Spinal cord (tissue), 10 donors: ENCODE measurements around the gene RCCD1. TPM values are rescaled to one million over a fixed set of nuclear protein-coding genes. Genes with fewer than 3 reads are reported as not detected.

ENCODE experiments used
- DNase-seq, 6 donors: peaks; one replicate each; pipeline versions ENCODE4 v3.0.0 to v3.0.0-alpha.2; 2013 to 2015; ENCODE audit warnings: low spot score in 6 of 6, low read depth in 4 of 6
- H3K27ac ChIP-seq: one replicate; pipeline ENCODE4 v1.5.1; 2013; ENCODE audit warnings: low read depth, low read length, control low read depth
- H3K27me3 ChIP-seq: one replicate; pipeline ENCODE4 v1.6.1; 2013; ENCODE audit warnings: low read length; ENCODE audit not compliant: control insufficient read depth, insufficient read depth
- H3K36me3 ChIP-seq: one replicate; pipeline ENCODE4 v1.6.1; 2013; ENCODE audit warnings: low read length; ENCODE audit not compliant: control insufficient read depth, insufficient read depth
- H3K4me1 ChIP-seq: one replicate; pipeline ENCODE4 v1.6.1; 2013; ENCODE audit warnings: low read length; ENCODE audit not compliant: control insufficient read depth, insufficient read depth
- H3K4me3 ChIP-seq: one replicate; pipeline ENCODE4 v1.5.1; 2013; ENCODE audit warnings: low read depth, low read length, control low read depth
- H3K9me3 ChIP-seq: one replicate; pipeline ENCODE4 v1.6.1; 2013; ENCODE audit warnings: low read length; ENCODE audit not compliant: control insufficient read depth, insufficient read depth
- WGBS: methylation state at CpG from one replicate; pipeline ENCODE4 v1.1.5; 2013; ENCODE audit warnings: missing lambda C conversion rate; ENCODE audit not compliant: insufficient coverage; 5-methylcytosine and 5-hydroxymethylcytosine counted together
- polyA plus RNA-seq, 2 donors: library from polyadenylated mRNA; unstranded; fragments of 120-200 nt; gene quantifications; one replicate each; pipeline ENCODE4 v1.2.1, GENCODE V29; 2013; ENCODE audit not compliant: insufficient read length in 2 of 2
- total RNA-seq, 2 donors: library from RNA; depleted of rRNA in 1 of 2; stranded (reverse); fragments of 120-200 nt in 1 of 2; fragments of >200 nt in 1 of 2; gene quantifications; one replicate each; pipeline versions ENCODE4 v1.2.3 to v1.2.4, GENCODE V29; 2013 to 2014
- donor health status: healthy.

The RCCD1 gene
- total and polyA plus RNA-seq, 4 donors, result 16.9 to 30.5 (median 21.8) TPM

DNA sequence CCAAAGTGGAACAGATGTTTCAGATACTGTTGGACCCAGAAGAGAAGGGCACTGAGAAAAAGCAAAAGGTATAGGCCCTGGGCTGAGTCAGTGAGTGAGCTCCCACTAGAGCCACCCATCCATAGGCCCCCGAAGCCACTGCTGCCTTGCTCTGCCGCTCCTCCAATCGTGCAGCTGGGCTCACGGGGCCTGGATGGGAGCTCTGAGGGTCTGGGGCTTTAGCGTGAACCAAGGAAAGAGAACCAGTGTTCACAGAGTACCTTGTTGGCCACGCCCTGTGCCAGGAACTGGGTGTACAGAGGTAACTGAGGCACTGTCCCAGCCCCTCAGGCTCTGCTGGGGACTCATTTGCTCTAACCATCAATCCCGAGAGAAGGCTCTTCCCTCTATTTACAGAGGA, 14.9 kb upstream of the RCCD1 start:
- Histone ChIP-seq H3K4me1 (peaks cover 21% of the 10 kb centered on the region), H3K27ac (no peak overlapping the region), H3K36me3 (peaks cover 79% of the 10 kb centered on the region), H3K4me3 (no peak overlapping the region), H3K27me3 (no peaks in the 10 kb centered on the region), H3K9me3 (no peaks in the 10 kb centered on the region)
- 77% methylated on average over 5 of the region's 7 CpGs for WGBS
- no peak for DNase-seq

- Histone ChIP-seq H3K27me3 (no peaks in the 10 kb centered on the region), H3K4me3 (no peak overlapping the region), H3K9me3 (no peaks in the 10 kb centered on the region), H3K27ac (no peak overlapping the region), H3K4me1 (peaks cover 13% of the 10 kb centered on the region), H3K36me3 (peaks cover 86% of the 10 kb centered on the region)
- 96% methylated on average over 4 of the region's 4 CpGs for WGBS
- DNase-seq, result no peak
Observed at GRCh38 chr15:90941038-90941437, 13.6 kb upstream of the RCCD1 start.

DNA sequence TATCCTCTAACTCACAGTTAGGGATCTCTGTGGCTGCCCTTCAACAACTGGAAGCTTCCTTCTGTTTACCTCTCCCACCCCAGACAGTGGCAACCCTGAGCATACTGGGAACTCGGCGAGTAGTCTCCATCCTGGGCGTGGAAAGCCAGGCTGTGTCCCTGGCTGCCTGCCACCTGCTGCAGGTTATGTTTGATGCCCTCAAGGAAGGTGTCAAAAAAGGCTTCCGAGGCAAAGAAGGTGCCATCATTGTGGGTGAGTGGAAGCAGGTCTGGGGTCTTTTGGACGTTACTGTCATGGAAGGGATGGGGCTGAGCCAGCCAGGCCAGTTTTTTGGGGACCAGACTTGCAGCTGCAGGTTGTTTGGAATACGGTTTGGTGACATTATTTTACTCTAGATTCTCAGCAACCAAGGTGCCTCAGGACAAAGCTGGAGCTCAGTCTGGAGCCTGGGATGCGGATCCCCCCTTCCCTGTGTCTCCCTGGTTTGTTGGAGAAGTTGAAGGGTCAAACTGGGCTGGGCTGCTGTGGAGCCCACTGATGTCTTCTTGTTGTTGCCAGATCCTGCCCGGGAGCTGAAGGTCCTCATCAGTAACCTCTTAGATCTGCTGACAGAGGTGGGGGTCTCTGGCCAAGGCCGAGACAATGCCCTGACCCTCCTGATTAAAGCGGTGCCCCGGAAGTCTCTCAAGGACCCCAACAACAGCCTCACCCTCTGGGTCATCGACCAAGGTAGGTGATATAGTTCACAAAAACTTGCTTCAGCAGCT, 12.1 kb upstream of the RCCD1 start:
- peaks cover 92% of the 10 kb centered on the region for H3K36me3 ChIP-seq

DNA sequence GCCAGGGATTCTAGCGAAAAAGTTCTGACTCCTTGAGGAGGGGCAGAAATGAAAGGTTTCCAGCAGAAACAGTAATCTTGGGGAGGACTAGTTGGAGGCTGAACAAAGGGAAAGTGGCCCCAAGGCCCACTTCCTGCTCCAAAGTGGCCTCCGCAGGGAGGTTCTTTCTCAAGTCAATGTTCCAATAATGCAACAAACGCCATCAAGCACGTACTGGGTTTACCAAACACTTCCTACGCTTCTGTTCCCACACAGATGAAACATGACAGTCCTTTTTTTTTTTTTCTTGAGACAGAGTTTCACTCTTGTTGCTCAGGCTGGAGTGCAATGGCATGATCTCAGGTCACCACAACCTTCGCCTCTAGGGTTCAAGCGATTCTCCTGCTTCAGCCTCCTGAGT, 9.6 kb upstream of the RCCD1 start:
- H3K36me3 ChIP-seq, result peaks cover 96% of the 10 kb centered on the region
- H3K27ac ChIP-seq, result no peak overlapping the region
- DNase-seq, result no peak
- no peak overlapping the region for H3K4me3 ChIP-seq
- no peaks in the 10 kb centered on the region for H3K27me3 ChIP-seq
- WGBS, result 85% methylated on average over 7 of the region's 7 CpGs
- no peaks in the 10 kb centered on the region for H3K4me1 ChIP-seq
- H3K9me3 ChIP-seq, result no peaks in the 10 kb centered on the region

More for the DNA sequence above, 12.1 kb upstream of the RCCD1 start:
- no peaks in the 10 kb centered on the region for H3K9me3 ChIP-seq
- no peaks in the 10 kb centered on the region for H3K27me3 ChIP-seq
- WGBS, result 96% methylated on average over 8 of the region's 12 CpGs
- H3K4me1 ChIP-seq, result no peaks in the 10 kb centered on the region
- no peak for DNase-seq
- no peak overlapping the region for H3K4me3 ChIP-seq
- H3K27ac ChIP-seq, result no peak overlapping the region

- no peak overlapping the region for H3K27ac ChIP-seq
- H3K4me3 ChIP-seq, result no peak overlapping the region
- DNase-seq, result no peak
- no peaks in the 10 kb centered on the region for H3K4me1 ChIP-seq
- peaks cover 95% of the 10 kb centered on the region for H3K36me3 ChIP-seq
- H3K27me3 ChIP-seq, result no peaks in the 10 kb centered on the region
- no peaks in the 10 kb centered on the region for H3K9me3 ChIP-seq
- 75% methylated on average over 16 of the region's 16 CpGs for WGBS
Observed at GRCh38 chr15:90946538-90946937, 8.1 kb upstream of the RCCD1 start.

- no peak overlapping the region for H3K27ac ChIP-seq
Observed at GRCh38 chr15:90946941-90947576, 7.6 kb upstream of the RCCD1 start.

DNA sequence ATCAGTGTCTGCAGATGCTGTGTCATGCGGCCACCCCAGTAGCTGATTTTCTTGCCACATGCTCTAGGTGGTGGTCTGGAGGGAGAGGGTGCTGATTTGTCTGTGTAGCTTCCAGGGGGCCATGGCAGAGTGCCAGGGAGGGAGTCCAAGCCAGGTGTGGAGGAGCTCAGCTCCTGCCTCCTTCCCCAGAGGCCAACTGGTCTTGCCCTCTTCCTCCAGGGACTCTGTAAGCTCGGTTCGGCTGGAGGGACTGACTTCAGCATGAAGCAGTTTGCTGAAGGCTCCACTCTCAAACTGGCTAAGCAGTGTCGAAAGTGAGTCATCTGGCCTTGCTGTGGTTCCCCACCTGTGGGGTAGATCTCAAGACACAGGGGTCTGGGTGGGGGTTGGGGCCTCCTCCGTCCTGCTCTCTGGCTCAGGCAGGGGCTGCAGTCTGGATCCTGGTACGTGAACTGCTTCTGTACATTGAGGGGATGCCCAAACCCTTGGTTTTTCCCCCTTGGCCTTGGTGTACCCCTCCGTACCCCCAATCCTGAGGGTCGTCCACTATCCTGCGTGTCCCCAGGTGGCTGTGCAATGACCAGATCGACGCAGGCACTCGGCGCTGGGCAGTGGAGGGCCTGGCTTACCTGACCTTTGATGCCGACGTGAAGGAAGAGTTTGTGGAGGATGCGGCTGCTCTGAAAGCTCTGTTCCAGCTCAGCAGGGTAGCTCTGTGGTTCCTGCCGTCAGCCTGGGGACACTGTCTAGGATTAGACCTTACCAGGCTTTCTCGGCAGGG, 6.9 kb upstream of the RCCD1 start:
- no peaks in the 10 kb centered on the region for H3K9me3 ChIP-seq
- no peak overlapping the region for H3K27ac ChIP-seq
- H3K4me1 ChIP-seq, result no peaks in the 10 kb centered on the region
- peaks cover 95% of the 10 kb centered on the region for H3K36me3 ChIP-seq
- WGBS, result 91% methylated on average over 18 of the region's 18 CpGs
- no peaks in the 10 kb centered on the region for H3K27me3 ChIP-seq
- DNase-seq, result no peak
- H3K4me3 ChIP-seq, result no peak overlapping the region

More at GRCh38 chr15:90946941-90947576, 7.6 kb upstream of the RCCD1 start:
- Histone ChIP-seq H3K9me3 (no peaks in the 10 kb centered on the region), H3K36me3 (peaks cover 96% of the 10 kb centered on the region), H3K27me3 (no peaks in the 10 kb centered on the region), H3K4me1 (no peaks in the 10 kb centered on the region), H3K4me3 (no peak overlapping the region)
- WGBS, result 84% methylated on average over 7 of the region's 8 CpGs
- DNase-seq, result no peak

GRCh38 chr15:90948506-90948905, 6.2 kb upstream of the RCCD1 start:
- Histone ChIP-seq H3K4me1 (no peaks in the 10 kb centered on the region), H3K36me3 (peaks cover 95% of the 10 kb centered on the region), H3K4me3 (no peak overlapping the region), H3K27ac (no peak overlapping the region), H3K27me3 (no peaks in the 10 kb centered on the region), H3K9me3 (no peaks in the 10 kb centered on the region)
- 90% methylated on average over 7 of the region's 8 CpGs for WGBS
- DNase-seq, result no peak

- no peak for DNase-seq
Observed at GRCh38 chr15:90949979-90950675, 4.6 kb upstream of the RCCD1 start.

More at GRCh38 chr15:90949979-90950675, 4.6 kb upstream of the RCCD1 start:
- no peaks in the 10 kb centered on the region for H3K27me3 ChIP-seq
- H3K4me3 ChIP-seq, result no peak overlapping the region
- H3K9me3 ChIP-seq, result no peaks in the 10 kb centered on the region
- peaks cover 9% of the 10 kb centered on the region for H3K4me1 ChIP-seq
- H3K27ac ChIP-seq, result no peak overlapping the region
- H3K36me3 ChIP-seq, result peaks cover 84% of the 10 kb centered on the region
- WGBS, result 92% methylated on average over 23 of the region's 23 CpGs
